HK-2 (cell line): Measurements from ENCODE around the gene PPT1.
A peak's percentile ranks its signal among the peaks of the same experiment; 100 is the strongest.
"Not testable (repeated sequence)": the region's sequence is repeated elsewhere in the genome, so short reads cannot be mapped to it uniquely, and the experiment has no call there.

ENCODE experiments used
- DNase-seq: peaks from one replicate; pipeline ENCODE4 v3.0.0-alpha.2; 2018; ENCODE audit not compliant: unreplicated experiment

The PPT1 gene

DNA sequence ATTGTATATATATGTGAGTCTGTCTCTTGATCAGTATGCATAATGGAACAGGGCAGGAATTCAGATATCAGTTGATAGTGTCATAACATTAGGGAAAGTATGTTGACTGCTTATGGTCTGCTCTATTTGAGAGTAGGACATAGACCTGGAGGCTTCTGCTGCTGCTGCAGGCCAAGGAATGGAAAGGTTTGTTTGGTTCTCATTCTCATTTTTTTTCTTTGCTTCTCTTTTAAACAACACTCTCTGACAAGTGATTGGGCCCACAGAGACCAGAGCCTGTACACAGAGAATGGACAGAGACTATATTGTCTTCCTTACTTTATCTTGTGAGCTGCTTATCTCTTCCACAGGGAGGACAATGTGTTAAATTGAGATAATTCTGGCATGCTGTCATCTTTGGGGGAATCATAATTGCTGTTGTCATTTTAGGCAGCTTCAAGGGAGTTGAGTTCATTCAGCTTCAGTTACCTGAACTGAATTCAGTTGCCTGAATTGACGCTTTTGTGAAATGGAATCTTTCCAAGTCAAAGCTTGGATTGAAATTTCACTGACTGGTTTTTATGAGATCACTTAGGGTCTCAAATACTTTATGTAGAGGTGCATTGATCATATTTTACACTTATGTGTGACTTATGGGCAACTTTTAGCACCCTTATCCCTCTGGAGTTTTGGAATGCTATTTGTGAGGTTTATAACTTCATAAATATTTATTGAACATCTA lies 39.6 kb downstream of the PPT1 start:
- no peak for DNase-seq

GRCh38 chr1:40056519-40057309 lies 40.3 kb downstream of the PPT1 start:
- no peak for DNase-seq

DNA sequence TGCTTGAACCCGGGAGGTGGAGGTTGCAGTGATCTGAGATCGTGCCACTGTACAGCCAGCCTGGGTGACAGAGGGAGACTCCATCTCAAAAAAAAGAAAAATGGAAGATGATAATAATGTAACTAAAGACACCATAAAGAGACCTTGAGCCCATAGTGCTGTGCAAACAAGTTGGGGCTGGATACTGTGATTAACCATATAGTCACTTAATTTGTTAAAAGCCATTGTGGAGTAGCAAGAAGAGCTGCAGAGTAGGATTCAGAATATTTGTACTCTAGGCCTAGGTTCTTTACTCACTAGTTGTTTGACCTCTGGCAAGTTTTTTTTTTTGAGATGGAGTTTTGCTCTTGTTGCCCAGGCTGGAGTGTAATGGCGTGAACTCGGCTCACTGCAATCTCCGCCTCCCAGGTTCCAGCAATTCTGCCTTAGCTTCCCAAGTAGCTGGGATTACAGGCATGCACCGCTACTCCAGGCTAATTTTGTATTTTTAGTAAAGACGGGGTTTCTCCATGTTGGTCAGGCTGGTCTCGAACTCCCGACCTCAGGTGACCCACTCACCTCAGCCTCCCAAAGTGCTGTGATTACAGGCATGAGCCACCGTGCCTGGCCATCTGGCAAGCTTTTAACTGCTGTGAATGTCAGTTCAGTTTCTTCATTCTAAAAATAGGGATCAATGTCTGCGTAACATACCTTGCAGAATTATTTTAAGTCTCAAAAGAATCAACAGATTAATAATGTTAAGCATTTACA lies 43.7 kb downstream of the PPT1 start:
- DNase-seq, result no peak

DNA sequence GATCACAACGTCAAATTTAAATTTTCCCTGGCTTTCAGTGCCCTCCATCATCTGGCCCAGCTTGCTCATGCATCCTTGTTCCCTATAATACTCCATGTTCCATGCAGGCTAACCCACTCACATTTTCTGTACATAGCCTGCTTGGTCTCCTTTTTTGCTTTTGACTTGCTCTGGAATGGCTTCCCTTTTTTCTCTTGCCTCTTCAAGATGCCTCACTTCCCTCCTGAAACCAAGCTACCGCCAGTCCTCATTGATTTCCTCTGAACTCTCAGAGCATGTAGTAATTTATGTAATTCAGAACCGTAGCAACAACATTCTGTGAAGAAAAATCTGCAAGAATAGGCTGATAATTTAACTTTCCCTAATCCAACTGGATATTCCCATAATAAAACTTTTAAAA lies 46.2 kb downstream of the PPT1 start:
- DNase-seq, result no peak

- no peak for DNase-seq
Measured at GRCh38 chr1:40049725-40050124, 47.3 kb downstream of the PPT1 start.

DNA sequence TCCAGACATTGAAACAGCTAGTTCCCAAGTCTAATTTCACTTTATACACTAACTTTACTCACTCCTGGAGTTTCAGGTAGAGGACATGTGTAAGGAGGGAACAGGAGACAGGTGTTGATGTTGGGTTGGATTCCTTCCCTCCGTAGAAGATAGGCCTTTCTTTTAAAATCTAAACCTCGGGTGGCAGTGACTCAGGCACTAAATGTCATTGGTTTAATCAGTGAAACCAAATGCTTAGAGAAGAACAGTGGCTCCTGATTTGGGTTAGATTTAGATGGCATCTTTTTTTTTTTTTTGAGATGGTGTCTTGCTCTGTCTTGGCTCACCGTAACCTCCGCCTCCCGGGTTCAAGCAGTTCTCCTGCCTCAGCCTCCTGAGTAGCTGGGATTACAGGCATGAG lies 49.3 kb downstream of the PPT1 start:
- DNase-seq, result no peak

DNA sequence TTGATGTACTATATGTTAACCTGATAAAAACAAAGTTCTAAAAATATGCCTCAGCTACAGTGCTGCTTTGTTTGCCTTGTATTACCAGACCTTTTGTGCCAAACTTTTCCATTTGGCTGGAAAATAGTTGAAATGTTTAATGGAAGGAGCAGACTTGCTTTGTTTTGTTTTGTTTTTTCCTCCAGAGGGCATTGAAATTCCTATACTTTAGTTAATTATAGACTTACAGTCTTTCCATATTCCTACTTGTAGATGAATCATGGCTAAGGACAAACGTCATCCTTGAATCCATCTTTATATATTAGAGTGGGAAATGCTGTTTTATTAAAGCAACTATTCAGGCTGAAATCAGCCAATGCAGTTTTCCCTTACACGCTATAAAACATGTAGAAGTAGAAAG lies 49.8 kb downstream of the PPT1 start:
- DNase-seq, result no peak

DNA sequence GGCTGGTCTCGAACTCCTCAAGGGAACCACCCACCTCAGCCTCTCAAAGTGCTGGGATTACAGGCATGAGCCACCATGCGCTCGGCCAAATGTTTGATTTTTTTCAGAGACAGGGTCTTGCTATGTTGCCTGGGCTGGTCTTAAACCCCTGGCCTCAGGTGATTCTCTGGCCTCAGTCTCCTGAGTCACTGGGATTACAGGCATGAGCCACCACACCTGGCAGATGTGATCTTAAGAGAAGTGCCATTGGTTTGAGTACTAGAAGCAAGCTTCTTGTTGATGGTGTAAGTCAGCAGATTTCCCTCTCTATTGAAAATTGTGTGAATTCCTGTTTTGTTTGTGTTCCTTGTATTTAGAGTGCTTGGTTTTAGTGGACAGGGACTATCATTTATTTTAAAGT lies 51.3 kb downstream of the PPT1 start:
- no peak for DNase-seq

DNA sequence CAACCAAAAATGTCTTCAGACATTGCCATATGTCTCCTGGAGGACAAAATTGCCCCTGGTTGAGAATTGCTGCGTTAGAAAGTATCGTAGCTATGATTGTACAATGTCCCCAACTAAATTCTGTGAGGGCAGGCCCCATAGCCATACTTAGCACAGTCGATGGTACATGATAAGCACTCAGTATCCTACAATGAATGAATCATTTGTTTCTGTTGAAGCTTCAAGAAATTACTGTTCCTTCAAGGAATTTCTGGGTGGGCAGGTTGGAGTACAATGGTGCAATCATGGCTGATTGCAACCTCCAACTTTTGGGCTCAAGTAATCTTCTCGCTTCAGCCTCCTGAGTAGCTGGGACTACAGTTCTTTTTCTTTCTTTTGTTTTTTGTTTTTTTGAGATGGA lies 51.9 kb downstream of the PPT1 start:
- no peak for DNase-seq

- DNase-seq, result no peak
Measured at GRCh38 chr1:40044110-40044509, 52.9 kb downstream of the PPT1 start.

- DNase-seq, result peak; percentile 26
Measured at GRCh38 chr1:40042341-40042740, 54.7 kb downstream of the PPT1 start.

- DNase-seq, result no peak
Measured at GRCh38 chr1:40041466-40041838, 55.6 kb downstream of the PPT1 start.

- DNase-seq, result peak; percentile 99
Measured at GRCh38 chr1:40040511-40041465, 56.3 kb downstream of the PPT1 start, which contains the start of gene CAP1. Gene CAP1, plus strand, starts transcription at chr1:40040729. Its CDS starts 18,618 bp downstream, at chr1:40059347.

DNA sequence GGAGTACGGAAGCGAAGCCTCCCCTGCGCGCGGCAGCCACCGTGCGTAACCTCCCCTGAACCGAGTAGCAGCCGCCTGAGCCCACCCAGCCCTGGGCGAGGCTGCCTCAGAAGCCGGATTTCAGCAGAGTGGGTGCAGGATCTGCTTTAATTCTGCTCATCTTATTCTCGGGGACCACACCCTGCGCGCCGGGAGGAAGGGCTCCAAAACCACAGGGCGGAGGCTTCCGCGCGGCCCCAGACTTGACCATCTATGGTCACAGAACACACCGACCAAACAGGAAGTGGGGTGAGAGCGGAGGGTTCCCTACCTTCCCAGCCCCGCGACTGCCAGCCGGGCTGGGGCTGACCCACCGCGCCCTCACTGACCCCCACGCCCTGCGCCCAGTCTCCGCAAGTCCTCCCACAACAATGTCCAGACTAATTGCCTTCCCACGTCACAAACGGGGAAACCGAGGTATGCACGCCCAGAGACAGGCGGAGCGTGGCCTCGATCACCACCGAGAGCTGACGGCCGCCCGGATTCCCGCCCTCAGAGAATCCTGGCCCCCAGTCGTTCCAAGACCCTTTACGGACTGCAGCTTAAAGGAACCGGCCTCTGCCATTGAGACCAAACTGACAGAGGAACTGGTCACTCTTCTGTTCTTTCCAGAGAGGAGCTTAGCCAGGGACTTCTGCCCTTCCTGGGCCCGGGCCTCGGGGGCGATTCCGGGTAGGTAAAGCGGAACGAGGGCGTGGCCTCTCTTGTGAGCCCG lies 57.1 kb downstream of the PPT1 start:
- DNase-seq, result peak; percentile 92

DNA sequence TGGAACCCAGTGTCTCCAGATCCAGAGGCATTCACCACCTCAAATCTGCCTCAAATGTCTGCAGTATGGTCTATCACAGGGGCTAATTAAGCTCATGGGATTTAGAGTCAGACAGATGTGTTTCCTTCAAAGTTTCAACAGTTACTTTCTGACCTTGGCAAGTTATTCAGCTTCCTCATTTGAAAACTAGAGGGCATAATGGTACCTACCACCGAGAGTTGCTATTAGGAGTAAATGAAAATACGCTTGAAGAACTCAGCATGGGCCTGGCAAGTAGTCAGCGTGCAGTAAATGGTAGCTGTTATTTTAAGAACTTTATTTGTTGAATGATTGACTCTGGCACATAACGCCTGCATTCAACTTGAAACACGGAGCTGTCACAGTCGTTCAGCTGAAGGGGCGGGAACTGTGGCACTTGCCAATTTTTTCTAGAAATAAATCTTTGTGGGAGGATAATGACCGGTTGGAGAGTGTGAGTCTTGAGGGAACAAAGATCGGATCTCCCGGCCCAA lies 57.8 kb downstream of the PPT1 start:
- DNase-seq, result peak; percentile 11

- no peak for DNase-seq
Measured at GRCh38 chr1:40038697-40039096, 58.4 kb downstream of the PPT1 start.

- DNase-seq, result not testable (repeated sequence)
Measured at GRCh38 chr1:40037254-40037653, 59.8 kb downstream of the PPT1 start.

- no peak for DNase-seq
Measured at GRCh38 chr1:40036574-40036973, 60.5 kb downstream of the PPT1 start.

DNA sequence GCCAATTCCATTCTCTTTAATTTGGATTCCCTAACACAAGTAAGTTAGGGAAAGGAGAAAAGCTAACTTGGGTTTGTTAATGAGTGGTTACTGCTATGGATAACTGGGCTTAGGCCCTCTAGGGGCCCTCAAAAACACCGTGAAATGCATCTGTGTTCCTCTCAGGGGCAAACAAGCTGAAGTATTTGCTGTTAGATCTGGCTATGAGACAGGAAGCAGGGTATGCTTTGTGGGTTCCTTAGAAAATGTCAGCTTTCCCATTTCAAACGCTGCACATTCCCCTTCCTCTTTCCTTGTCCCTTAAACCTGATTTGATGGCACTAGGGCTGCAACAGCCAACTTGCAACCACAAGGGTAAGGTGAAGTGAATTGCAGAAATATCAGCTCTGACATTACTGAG lies 62.2 kb downstream of the PPT1 start:
- no peak for DNase-seq

DNA sequence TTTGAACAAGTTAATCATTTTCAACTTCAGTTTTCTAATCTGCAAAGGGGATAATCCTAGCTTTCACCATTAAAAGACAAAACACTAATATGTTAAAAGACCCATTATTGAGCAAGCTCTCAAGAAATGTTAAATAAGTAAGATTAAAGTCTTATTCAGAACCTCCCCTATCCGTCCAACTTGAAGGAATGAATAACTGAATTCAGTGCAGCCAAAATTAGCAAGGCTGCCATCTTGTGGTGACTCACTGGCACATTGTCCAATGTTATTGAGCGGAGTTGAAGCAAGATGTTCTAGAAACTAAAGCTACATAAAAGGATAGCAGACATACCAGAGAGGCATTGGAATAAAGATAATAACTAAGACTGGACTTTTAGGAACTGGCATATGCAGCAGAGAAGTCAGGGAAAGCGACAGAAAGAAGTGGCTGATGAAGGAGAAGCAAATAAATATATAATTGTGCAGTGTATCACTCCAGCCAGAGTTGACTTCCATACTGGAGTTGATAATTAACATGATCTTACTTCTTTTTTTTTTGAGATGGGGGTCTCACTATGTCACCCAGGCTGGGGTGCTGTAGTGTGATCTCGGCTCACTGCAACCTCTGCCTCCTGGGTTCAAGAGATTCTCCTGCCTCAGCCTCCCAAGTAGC lies 64.7 kb downstream of the PPT1 start:
- no peak for DNase-seq
